DOHH2 (cell line): ENCODE data around the gene FLNB.
"Not testable (repeated sequence)": the region's sequence is repeated elsewhere in the genome, so short reads cannot be mapped to it uniquely, and the experiment has no call there.

Experiments
- CTCF ChIP-seq: fragments of 200-600 bp; sonication (generic); IDR thresholded peaks from one replicate; pipeline ENCODE4 v1.5.1; 2014; ENCODE audit warnings: antibody characterized with exemption, mild to moderate bottlenecking, low read depth, low read length; ENCODE audit not compliant: poor library complexity, severe bottlenecking
- EZH2phosphoT487 ChIP-seq: fragments of 200-600 bp; sonication (generic); IDR thresholded peaks from 2 replicates; pipeline ENCODE4 v1.6.1; 2017; ENCODE audit warnings: borderline replicate concordance, mild to moderate bottlenecking, antibody characterized with exemption, low read length, moderate library complexity, mixed read lengths

DNA sequence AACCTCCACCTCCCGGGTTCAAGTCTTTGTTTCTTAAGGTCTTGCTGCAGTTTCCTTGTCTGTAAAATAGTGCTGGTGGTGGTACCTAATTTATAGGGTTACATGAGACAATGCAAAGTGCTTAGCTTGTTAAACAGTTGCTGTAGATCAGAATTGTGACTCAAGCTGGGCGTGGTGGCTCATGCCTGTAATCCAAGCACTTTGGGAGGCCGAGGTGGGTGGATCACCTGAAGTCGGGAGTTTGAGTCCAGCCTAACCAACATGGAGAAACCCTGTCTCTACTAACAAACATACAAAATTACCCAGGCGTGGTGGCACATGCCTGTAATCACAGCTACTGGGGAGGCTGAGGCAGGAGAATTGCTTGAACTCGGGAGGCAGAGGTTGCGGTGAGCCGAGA, 19.0 kb upstream of the FLNB start:
- not testable (repeated sequence) for TF ChIP-seq CTCF, EZH2phosphoT487
